GM21576 (cell line): Measurements from ENCODE around the gene ACP1.

Experiments used
- ATAC-seq: cut with Tn5 transposase; IDR thresholded peaks from one replicate; pipeline ENCODE4 v1.9.1; 2021; ENCODE audit warnings: mild to moderate bottlenecking, moderate library complexity; ENCODE audit not compliant: unreplicated experiment

Gene ACP1

GRCh38 chr2:264493-265468 is at the start of gene ACP1:
Gene ACP1, plus strand, starts transcription at chr2:264947. Its CDS starts 18 bp downstream, at chr2:264965.
- ATAC-seq, result peak; percentile 86

GRCh38 chr2:216068-216467 is 48.7 kb upstream of the ACP1 start:
- ATAC-seq, result no peak

- no peak for ATAC-seq
These were observed 41.3 kb upstream of the ACP1 start for GRCh38 chr2:223451-223850.

DNA sequence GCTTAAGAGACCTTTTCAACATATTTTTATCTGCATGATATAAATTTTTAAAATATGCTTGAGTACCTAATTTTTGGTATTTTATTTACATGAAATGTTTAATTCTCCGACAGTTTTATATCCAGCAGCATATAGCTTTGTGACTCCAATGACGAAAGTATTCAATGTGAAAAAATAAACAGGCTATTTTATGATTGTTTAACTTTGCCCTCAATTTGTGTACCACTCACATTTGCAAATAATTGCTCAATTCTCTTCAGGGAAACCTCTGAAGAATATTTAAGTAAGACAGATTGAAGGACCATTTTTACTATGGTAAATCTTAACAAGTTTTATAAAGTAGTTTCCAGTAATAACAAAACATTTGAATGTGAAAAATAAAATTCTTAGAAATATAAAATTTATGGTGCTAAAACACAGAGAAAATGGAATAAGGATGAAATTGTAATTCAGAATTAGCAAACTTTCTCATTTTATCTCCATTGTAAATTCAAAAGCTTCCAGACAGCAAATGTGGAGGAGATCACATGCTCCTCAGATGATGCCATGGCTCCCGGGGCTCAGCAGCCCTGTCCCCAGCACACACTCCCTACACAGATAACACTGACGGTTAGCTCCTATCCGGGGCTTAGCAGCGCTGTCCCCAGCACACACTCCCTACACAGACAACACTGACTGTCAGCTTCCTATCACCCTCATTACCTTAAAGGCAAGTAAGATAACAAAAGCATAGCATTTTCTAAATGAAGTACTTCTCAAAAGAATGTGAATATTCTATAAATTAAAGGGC is 40.6 kb upstream of the ACP1 start:
- no peak for ATAC-seq

GRCh38 chr2:228115-228514 is 36.6 kb upstream of the ACP1 start:
- no peak for ATAC-seq

DNA sequence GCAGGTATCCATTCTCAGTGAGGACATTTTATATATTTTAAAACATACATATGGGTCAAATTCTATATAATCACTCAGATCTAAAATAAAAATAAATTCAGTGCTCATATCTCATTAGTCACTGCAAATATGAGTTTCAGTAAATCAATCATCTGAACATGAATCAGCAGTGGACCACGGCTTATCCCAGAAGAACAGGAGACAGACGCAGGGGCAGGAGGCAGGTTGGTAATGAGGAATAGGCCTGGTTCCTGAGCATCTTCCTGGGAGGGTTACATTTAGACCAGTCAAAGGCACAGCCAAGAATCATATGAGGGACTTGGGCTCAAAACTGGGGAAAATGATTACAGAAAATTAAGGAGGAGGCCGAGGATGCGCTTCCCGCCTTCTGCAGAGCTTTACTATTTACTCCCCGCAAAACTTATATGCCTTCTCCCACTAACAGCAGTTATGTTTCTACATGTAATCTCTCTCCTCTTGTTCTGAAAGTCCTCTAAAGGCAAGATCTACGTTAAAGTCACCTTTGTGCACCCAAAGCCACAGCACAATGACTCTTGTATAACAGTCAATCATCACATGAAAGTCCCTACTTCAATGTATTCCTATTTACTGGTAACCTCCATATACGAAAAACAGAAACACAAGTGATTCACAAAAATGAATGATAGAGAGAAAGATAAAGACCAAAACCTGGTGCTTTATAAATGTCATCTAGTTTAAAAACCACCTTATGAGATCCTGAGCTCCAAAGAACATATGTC is 36.0 kb upstream of the ACP1 start:
- ATAC-seq, result no peak

GRCh38 chr2:231521-232185 is 33.1 kb upstream of the ACP1 start:
- no peak for ATAC-seq

- no peak for ATAC-seq
These were observed 31.7 kb upstream of the ACP1 start for GRCh38 chr2:233030-233429.

DNA sequence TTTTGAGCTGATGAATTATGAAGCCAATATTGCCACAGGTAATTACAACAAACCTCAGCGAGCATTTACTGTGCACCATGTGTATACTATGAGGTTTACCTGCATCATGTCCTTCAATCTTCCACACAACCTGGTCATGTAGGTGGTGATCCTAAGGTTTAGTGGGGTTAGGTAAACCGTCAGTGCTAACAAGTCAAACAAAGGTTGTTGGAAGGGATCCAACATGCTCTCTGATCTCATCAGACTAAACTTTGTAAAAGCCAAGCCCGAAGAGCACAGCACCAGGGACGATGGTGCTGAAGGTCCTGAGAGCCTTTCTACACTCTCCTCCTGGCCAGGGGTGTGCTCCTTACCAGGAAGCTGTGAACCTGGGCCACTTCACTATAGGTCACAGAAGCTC is 30.3 kb upstream of the ACP1 start:
- no peak for ATAC-seq

DNA sequence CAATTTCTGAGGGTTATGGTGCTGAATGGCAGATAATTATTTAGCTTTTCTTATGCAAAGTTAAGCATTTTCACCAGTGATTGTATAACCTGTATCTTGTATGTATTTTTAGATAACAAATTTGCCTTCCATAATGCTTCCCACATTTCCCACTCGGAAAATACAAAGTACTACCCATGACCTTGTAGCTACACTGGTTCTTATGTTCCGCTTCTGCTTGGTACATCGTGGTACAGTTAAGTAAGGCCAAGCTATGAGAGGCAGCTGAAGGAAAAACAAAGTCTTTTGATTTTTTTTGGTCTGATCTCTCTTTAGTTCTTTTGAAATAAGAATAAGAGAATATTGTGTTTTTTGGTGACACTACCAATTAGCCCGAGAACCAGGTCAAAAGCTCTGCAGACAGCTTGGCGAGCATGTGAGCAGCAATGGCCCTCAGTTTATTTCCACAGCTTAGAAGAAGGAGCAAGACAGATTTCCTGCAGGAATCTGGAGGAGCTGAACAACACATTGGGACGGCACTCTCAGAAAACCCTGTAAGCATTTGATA is 27.7 kb upstream of the ACP1 start:
- no peak for ATAC-seq

DNA sequence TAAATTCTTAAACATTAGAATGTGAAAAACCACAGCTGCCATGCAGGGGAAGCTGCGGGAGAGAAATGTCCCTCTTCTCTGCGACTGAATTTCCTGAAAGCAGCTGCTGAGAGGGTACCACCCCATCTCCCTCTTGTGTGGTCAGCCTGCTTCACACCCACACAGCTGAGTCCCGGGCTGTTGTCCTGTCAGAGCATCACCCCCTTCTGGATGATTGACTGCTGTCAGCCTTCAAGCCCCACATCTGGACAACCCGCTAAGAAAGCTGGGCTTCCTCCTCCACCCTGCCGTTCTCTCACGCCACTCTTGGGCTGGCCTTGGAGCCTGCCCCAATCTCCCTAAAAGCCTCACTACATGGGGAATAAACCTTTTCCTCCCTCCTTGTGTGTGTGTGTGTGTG is 26.9 kb upstream of the ACP1 start:
- no peak for ATAC-seq

- no peak for ATAC-seq
These were observed 26.3 kb upstream of the ACP1 start for GRCh38 chr2:238431-238830.

DNA sequence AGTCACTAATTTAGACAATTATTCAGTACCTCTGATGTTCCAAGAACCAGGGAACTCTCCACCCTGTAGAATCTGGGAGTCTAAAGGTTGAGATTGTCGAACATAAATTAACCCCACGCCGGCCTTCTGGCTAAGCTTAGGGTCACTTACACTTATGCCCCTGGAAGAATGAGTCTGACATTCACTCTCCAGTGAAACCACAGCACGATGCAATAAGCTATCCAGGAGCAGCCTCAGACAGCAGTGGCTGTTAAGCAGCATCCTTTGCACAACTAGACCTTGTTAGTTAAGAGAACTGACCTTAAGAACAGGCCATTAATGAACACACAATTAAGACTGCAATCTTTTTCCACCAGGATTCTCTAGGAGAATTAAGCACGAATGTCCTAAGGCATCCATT is 25.9 kb upstream of the ACP1 start:
- no peak for ATAC-seq

DNA sequence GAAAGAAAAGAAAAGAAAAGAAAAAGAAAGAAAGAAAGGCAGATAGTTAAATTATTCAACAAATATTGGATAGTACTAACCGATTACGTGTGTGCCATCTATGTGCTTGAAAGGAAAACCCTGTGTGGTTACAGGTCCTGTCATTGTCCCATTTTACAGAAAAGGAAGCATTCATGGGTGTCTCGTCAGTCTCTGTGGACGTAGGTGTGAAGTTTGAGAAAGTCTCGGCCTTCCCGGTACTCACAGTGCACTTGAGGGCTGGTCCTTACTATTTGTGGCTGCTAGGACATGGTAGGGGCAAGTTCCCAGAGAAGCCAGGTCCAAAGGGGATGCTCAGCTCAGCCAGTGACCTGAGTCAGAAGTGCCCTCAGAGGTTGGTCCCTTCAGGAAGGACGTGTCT is 20.2 kb upstream of the ACP1 start:
- ATAC-seq, result no peak

- peak; percentile 60 for ATAC-seq
These were observed 18.1 kb upstream of the ACP1 start for GRCh38 chr2:246489-247144.

GRCh38 chr2:248724-249123 is 16.0 kb upstream of the ACP1 start:
- no peak for ATAC-seq

DNA sequence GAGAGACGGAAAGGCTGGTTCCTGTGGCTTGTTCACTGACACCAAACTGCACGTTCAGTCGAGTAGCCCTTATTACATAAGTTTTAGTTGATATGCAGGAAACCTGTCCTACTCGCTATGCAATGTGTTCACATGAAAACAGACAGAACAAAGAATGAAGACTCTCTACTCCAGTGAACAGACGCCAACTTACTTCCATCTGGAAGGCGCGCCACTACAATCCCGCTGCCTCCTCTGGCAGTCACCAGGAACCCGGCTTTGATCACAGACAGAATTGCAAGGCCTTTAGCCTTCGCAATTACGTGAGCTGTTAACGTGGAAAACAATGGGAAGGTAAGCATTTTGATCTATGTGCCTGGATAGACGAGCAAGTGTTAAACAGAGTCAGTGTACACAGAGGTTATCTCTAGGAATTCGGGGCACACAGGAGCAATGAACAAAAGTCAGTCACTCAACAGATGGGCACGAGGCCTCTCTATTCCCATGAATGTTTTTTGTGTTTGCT is 15.2 kb upstream of the ACP1 start:
- ATAC-seq, result no peak

- ATAC-seq, result no peak
These were observed 12.6 kb upstream of the ACP1 start for GRCh38 chr2:252001-252602.

- ATAC-seq, result no peak
These were observed 11.5 kb upstream of the ACP1 start for GRCh38 chr2:253202-253638.
